ENCODE measurements around the gene RLN1. TPM values are rescaled to one million over a fixed set of nuclear protein-coding genes. Genes with fewer than 3 reads are reported as not detected.
"Not testable (repeated sequence)": the region's sequence is repeated elsewhere in the genome, so short reads cannot be mapped to it uniquely, and the experiment has no call there.

Gene RLN1
- total RNA-seq, 2 experiments from 2014 or later, result 1.2 to 1.8 TPM

DNA sequence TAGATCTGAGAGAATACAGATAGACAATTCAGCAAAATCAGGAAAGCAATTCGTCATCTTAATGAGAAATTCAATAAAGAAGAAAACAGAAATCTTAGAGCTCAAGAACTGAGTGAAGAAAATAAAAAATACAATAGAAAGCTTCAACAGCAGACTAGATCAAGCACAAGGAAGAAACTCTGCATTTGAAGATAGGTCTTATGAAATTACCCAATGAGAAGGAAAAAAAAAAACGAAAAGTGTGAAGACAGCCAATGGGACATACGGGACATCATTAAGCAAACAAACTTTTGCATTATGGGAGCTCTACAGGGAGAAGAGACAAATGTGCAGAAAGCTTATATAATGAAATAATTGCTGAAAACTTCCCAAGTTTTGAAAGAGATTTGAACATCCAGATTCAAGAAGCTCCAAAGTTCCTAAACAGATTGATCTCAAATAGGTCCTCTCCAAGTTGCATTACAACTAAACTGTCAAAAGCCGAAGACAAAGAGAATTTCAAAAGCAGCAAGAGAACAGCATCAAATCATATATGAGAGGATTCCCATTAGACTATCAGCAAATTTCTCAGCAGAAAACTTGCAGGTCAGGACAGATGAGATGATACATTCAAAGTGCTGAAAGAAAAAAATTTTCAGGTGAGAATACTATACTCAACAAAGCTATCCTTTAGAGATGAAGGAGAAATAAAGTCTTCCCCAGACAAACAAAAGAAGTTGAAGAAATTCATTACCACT is 24.3 kb downstream of the RLN1 start:
- Mint-ChIP-seq H3K4me1 (ENCODE audit: low read depth) (no peaks in the 10 kb centered on the region), H3K9me3 (peaks cover 22% of the 10 kb centered on the region), H3K36me3 (peaks cover 24% of the 10 kb centered on the region), H3K27me3 (no peaks in the 10 kb centered on the region), H3K4me3 (no peak overlapping the region), H3K27ac (no peak overlapping the region)
- intact Hi-C loops (cut with micrococcal nuclease), result no loop called here
- no peak for DNase-seq
- ChIA-PET POLR2A (no interaction called here), CTCF (interaction anchor here (0.7 kb wide), 1 partner anchor 131 kb away, joined by 3 read pairs; no protein-coding TSS in a partner anchor)

DNA sequence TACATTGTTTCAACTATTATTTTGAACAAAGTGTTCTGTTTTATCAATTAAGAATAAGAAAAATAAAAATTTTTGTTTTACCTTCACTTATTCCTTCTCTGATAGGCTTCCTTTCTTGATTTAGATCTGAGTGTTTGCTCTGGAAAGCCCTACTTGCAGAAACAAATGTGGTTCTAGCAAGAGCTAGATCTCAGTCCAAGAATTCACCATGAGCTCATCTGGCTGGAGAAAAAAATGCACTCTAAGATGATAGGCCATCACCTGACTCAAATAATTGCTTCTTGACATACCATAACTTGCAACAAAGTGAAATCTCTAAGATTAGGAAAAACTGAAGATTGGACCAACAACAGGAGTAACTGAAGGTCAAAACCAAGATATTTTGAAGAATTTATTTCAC is 28.8 kb downstream of the RLN1 start:
- no peak overlapping the region for H3K4me3 Mint-ChIP-seq
- DNase-seq, result no peak
- POLR2A ChIA-PET, result no interaction called here
- intact Hi-C loops (cut with micrococcal nuclease), result no loop called here
- H3K4me1 Mint-ChIP-seq (ENCODE audit: low read depth), result no peaks in the 10 kb centered on the region
- no peaks in the 10 kb centered on the region for H3K27me3 Mint-ChIP-seq
- CTCF ChIA-PET, result no interaction called here
- H3K36me3 Mint-ChIP-seq, result peaks cover 13% of the 10 kb centered on the region
- peaks cover 17% of the 10 kb centered on the region for H3K9me3 Mint-ChIP-seq
- no peak overlapping the region for H3K27ac Mint-ChIP-seq

DNA sequence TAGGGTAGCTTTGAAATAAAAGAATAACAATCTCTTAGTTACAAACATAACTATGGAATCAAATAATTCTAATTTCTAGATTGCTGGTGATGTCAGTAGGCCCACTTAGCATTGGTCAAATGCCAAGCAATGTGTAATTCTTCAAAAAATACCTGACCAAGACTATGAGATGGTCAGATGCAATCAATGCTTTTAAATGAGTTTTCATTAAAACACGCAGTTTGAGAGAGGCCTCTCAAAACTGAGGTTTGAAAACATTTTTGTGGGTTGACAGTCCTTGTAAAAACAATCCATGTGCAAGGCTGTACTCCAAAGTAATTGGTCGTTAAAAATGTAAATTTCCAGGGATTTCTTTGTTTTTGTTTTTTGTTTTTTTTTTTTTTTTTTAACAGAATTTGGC is 33.9 kb downstream of the RLN1 start:
- intact Hi-C loops (cut with micrococcal nuclease), result loop anchor here (10.0 kb wide), 2 partner anchors 129 to 279 kb away; partner anchors contain the start of gene PLGRKT
- H3K27me3 Mint-ChIP-seq, result no peaks in the 10 kb centered on the region
- H3K4me1 Mint-ChIP-seq (ENCODE audit: low read depth), result peaks cover 21% of the 10 kb centered on the region
- H3K4me3 Mint-ChIP-seq, result no peak overlapping the region
- ChIA-PET CTCF (no interaction called here), POLR2A (no interaction called here)
- H3K9me3 Mint-ChIP-seq, result no peaks in the 10 kb centered on the region
- no peaks in the 10 kb centered on the region for H3K36me3 Mint-ChIP-seq
- no peak overlapping the region for H3K27ac Mint-ChIP-seq
- DNase-seq, result no peak

DNA sequence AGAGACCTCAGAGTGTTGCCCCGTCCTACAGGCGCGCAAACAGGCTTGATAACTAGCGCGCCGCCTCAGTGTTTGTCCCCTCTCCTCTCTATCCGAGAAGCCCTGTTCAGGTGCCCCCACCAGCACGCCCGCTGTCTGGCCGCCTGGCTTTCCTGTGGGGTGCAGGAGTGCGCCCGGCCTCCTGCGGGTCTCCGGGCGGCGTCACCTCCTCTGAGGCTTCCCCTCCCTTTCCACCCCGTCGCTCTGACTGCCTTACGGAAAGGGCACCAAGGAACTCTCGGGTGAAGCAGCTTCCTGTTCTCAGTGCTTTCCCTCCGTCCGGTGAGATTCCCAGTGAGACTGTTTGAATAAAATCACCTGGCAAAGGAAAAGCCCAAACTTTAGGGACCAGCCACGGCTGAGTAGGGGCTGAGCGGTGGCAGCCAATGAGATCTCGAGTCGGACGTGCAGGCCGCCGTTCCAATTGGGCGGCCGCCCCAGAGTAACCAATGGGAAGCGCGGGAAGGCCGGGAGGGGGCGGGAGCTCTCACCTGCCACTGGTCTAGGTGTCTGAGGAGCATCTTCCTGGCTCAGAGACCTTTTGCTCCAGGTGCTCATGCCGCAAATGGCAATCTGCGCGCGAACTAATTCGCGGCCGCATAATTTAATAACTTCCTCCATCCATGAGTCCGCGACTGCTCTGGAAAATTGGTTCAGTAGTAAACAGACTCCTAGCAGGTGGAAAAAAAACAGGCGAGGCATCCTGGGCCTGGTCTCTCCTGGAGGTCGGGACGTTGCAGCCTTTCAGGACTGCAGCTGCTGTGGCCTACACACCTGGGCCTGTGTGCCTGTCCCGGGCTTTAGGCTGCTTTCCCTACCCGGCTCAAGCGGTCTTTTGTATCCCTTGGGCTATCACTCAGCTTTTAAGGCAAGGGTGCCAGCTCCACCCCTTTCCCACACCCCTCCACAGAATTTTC is 35.6 kb downstream of the RLN1 start, which contains the start of gene RLN2:
TSS of gene RLN2 (minus strand) at position 877 of the 956 bp plus-strand sequence. CDS start at position 741, 136 bp downstream.
- H3K36me3 Mint-ChIP-seq, H3K27ac Mint-ChIP-seq, POLR2A ChIA-PET, H3K27me3 Mint-ChIP-seq, H3K9me3 Mint-ChIP-seq, CTCF ChIA-PET: not testable (repeated sequence)
- intact Hi-C loops (cut with micrococcal nuclease), result loop anchor here (10.0 kb wide), 2 partner anchors 131 to 281 kb away; partner anchors contain the start of gene PLGRKT
- H3K4me3 Mint-ChIP-seq, result peak within 1 kb of the TSS; percentile 60
- peak; percentile 11 for DNase-seq
- peaks cover 21% of the 10 kb centered on the region for H3K4me1 Mint-ChIP-seq (ENCODE audit: low read depth)

DNA sequence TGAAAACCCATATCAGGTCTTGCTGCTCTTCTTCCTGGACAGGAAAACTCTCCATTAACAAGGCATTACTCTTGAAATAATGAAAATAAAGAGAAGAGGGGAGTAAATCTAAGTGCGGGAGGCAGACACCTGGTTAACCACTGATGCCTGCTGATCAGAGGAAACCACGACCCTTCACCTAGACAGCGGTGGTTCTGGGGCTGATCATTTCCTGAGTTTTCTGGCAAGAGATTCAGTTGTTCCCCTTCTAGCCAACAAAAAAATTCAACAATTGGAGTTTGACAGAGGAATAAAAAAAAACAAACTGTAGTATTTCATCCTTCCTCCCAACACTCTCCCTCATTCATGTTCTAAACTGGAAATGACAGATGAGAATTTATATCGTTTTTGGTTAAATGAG is 38.1 kb downstream of the RLN1 start:
- H3K4me1 Mint-ChIP-seq (ENCODE audit: low read depth), result peaks cover 21% of the 10 kb centered on the region
- CTCF ChIA-PET, result interaction anchor here (0.9 to 1.6 kb wide), 2 partner anchors 115 to 222 kb away, joined by 3 to 6 read pairs; no protein-coding TSS in a partner anchor
- intact Hi-C loops (cut with micrococcal nuclease), result loop anchor here (2.0 to 10.0 kb wide), 3 partner anchors 35 to 283 kb away; partner anchors contain the start of gene PLGRKT
- H3K27ac Mint-ChIP-seq, result no peak overlapping the region
- H3K4me3 Mint-ChIP-seq, result peak overlapping the region; percentile 25
- no peaks in the 10 kb centered on the region for H3K27me3 Mint-ChIP-seq
- H3K36me3 Mint-ChIP-seq, result peaks cover 8% of the 10 kb centered on the region
- DNase-seq, result no peak
- peaks cover 9% of the 10 kb centered on the region for H3K9me3 Mint-ChIP-seq
- POLR2A ChIA-PET, result no interaction called here

DNA sequence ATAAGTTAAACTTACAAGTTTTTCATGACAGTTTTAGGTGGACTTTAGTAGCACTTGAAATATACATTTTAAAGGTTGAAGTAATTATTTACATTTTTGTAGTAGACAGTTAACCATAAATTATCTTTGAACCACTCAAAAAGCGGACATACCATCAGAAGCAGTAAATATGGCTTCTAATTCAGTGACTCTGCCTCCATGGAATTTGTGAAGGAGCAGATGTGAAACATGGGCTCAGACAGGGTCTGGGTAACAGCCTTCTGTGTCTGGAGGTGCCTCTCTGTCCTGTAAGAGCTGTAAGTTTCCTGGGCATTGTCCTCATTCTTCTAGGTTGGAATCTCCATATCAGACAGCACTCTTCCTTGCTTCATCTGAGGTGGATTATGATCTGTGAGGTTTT is 47.5 kb downstream of the RLN1 start:
- POLR2A ChIA-PET, result no interaction called here

DNA sequence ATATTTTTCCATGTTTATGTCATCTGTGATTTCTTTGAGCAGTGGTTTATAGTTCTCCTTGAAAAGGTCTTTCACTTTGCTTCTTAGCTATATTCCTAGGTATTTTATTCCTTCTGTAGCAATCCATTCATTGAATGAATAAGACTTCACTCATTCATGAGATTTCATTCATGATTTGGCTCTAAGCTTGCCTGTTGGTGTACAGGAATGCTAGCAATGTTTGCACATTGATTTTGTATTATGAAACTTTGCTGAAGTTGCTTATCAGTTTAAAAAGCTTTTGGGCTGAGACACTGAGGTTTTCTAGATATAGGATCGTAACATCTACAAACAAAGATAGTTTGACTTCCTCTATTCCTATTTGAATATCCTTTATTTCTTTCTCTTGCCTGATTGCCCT is 51.1 kb downstream of the RLN1 start:
- Mint-ChIP-seq H3K36me3 (peaks cover 1% of the 10 kb centered on the region), H3K4me3 (no peak overlapping the region), H3K9me3 (peaks cover 11% of the 10 kb centered on the region), H3K27ac (no peak overlapping the region), H3K4me1 (ENCODE audit: low read depth) (peaks cover 3% of the 10 kb centered on the region), H3K27me3 (peaks cover 3% of the 10 kb centered on the region)
- POLR2A ChIA-PET, result interaction anchor here (0.6 kb wide), 1 partner anchor 1431 kb away, joined by 3 read pairs; no protein-coding TSS in a partner anchor
- CTCF ChIA-PET, result no interaction called here
- no peak for DNase-seq
- intact Hi-C loops (cut with micrococcal nuclease), result loop anchor here (10.0 kb wide), 1 partner anchor 64 kb away; no protein-coding TSS in a partner anchor

More for the DNA sequence above, 47.5 kb downstream of the RLN1 start:
- Mint-ChIP-seq H3K27ac (no peak overlapping the region), H3K9me3 (peaks cover 18% of the 10 kb centered on the region), H3K4me1 (ENCODE audit: low read depth) (no peaks in the 10 kb centered on the region), H3K4me3 (no peak overlapping the region), H3K27me3 (peaks cover 3% of the 10 kb centered on the region), H3K36me3 (peaks cover 7% of the 10 kb centered on the region)
- DNase-seq, result no peak
- intact Hi-C loops (cut with micrococcal nuclease), result no loop called here
- CTCF ChIA-PET, result no interaction called here

DNA sequence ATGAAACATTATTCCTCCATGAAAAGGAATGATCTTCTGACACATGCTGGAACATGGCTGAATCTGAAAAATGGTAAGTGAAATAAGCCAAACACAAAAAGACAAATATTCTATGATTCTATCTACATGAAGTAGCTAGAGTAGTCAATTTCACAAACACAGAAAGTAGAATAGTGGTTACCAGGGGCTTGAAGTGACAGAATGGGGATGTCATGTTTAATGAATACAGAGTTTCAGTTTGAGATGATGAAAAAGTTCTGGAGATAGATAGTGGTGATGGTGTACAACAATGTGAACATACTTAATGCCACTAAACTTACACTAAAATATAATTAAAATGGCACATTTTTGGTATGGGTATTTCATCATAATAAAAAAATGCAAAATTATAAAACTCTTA is 53.4 kb downstream of the RLN1 start:
- Mint-ChIP-seq H3K36me3 (no peaks in the 10 kb centered on the region), H3K4me3 (no peak overlapping the region), H3K27me3 (peaks cover 3% of the 10 kb centered on the region), H3K27ac (no peak overlapping the region), H3K4me1 (ENCODE audit: low read depth) (peaks cover 3% of the 10 kb centered on the region), H3K9me3 (peaks cover 11% of the 10 kb centered on the region)
- intact Hi-C loops (cut with micrococcal nuclease), result loop anchor here (10.0 kb wide), 1 partner anchor 61 kb away; no protein-coding TSS in a partner anchor
- ChIA-PET POLR2A (no interaction called here), CTCF (no interaction called here)
- no peak for DNase-seq

Other genes with a start within 250 kb of the RLN1 start
- gene INSL6, start 154.2 kb downstream of the RLN1 start, total RNA-seq, result not detected
- gene INSL4, start 108.5 kb downstream of the RLN1 start, total RNA-seq, result not detected
- 1 to 10 TPM; 4.6 to 5.0 TPM for gene RLN2, start 35.2 kb downstream of the RLN1 start, total RNA-seq
- 10 to 100 TPM; 52.9 to 59.4 TPM for gene PLGRKT, start 98.0 kb upstream of the RLN1 start, total RNA-seq
- gene CD274, start 110.7 kb upstream of the RLN1 start, total RNA-seq, result 10 to 100 TPM; 28.3 to 32.4 TPM
- gene PDCD1LG2, start 170.7 kb upstream of the RLN1 start, total RNA-seq, result under 1 TPM; 0.73 to 0.83 TPM

Data from activated CD4-positive, alpha-beta memory T cell treated with anti-CD3 and anti-CD28 coated beads for 36 hours (primary cell).